CD4-positive, alpha-beta memory T cell (primary cell): ENCODE measurements around the gene MGST3. TPM values are rescaled to one million over a fixed set of nuclear protein-coding genes. Genes with fewer than 3 reads are reported as not detected.
"Not testable (repeated sequence)": the region's sequence is repeated elsewhere in the genome, so short reads cannot be mapped to it uniquely, and the experiment has no call there.

ENCODE experiments used
- CTCF ChIA-PET: fragments of 350-600 bp; sonication (Branson Sonifier 250); formaldehyde crosslinking; loops from one replicate; lab custom pipeline; 2021; ENCODE audit warnings: inconsistent platforms; ENCODE audit not compliant: partially characterized antibody; lab: Charles Lee
- POLR2A ChIA-PET: fragments of 350-600 bp; sonication (Branson Sonifier 250); formaldehyde crosslinking; loops from one replicate; lab custom pipeline; 2021; ENCODE audit not compliant: partially characterized antibody; lab: Charles Lee
- DNase-seq, 5 donors: peaks; one replicate each; pipeline versions ENCODE4 v3.0.0 to v3.0.0-alpha.2; 2020 to 2022; ENCODE audit warnings: mixed read lengths in 1 of 5
- H3K27ac ChIP-seq: one replicate; pipeline ENCODE4 v1.7.0; 2013; ENCODE audit warnings: low read depth, low read length
- H3K27me3 ChIP-seq: 2 replicates; pipeline ENCODE4 v1.7.0; 2013; ENCODE audit warnings: mild to moderate bottlenecking, low read length, moderate library complexity; ENCODE audit not compliant: insufficient read depth
- H3K36me3 ChIP-seq: 2 replicates; pipeline ENCODE4 v1.7.0; 2013; ENCODE audit warnings: mild to moderate bottlenecking, low read length, moderate library complexity; ENCODE audit not compliant: insufficient read depth
- H3K4me1 ChIP-seq: 2 replicates; pipeline ENCODE4 v1.7.0; 2013; ENCODE audit warnings: mild to moderate bottlenecking, low read length, moderate library complexity; ENCODE audit not compliant: insufficient read depth
- H3K4me3 ChIP-seq, 2 donors: one replicate each; pipeline ENCODE4 v1.7.0; 2013; ENCODE audit warnings: low read length in 2 of 2, mild to moderate bottlenecking in 1 of 2
- H3K9me3 ChIP-seq, 2 donors: one replicate each; pipeline ENCODE4 v1.7.0; 2013; ENCODE audit warnings: low read length in 2 of 2, control low read depth in 1 of 2; ENCODE audit not compliant: control insufficient read depth in 1 of 2
- H3K27ac Mint-ChIP-seq, 7 donors: one replicate each; pipeline ENCODE4 v1.8.0; 2020 to 2021; ENCODE audit warnings: mixed read lengths in 7 of 7, mild to moderate bottlenecking in 6 of 7, inconsistent platforms in 3 of 7, moderate library complexity in 3 of 7
- H3K27me3 Mint-ChIP-seq, 2 donors: one replicate each; pipeline ENCODE4 v1.8.0; 2020 to 2021; ENCODE audit warnings: mixed read lengths in 2 of 2
- H3K36me3 Mint-ChIP-seq, 2 donors: one replicate each; pipeline ENCODE4 v1.8.0; 2020 to 2021; ENCODE audit warnings: mixed read lengths in 2 of 2, inconsistent platforms in 1 of 2, mild to moderate bottlenecking in 1 of 2
- H3K4me1 Mint-ChIP-seq, 4 donors: one replicate each; pipeline ENCODE4 v1.8.0; 2020 to 2021; ENCODE audit warnings: mixed read lengths in 4 of 4, mild to moderate bottlenecking in 1 of 4
- H3K4me3 Mint-ChIP-seq, 8 donors: one replicate each; pipeline ENCODE4 v1.8.0; 2020 to 2021; ENCODE audit warnings: mixed read lengths in 8 of 8, mild to moderate bottlenecking in 7 of 8, moderate library complexity in 6 of 8, inconsistent platforms in 3 of 8
- H3K9me3 Mint-ChIP-seq, 8 donors: one replicate each; pipeline ENCODE4 v1.8.0; 2020 to 2021; ENCODE audit warnings: mixed read lengths in 8 of 8, mild to moderate bottlenecking in 5 of 8, inconsistent platforms in 3 of 8, moderate library complexity in 1 of 8
- intact Hi-C: fragments of 100-400 bp; cut with micrococcal nuclease; formaldehyde crosslinking; loops from one replicate; pipeline ENCODE4 v1.15.1; 2023
- polyA plus RNA-seq, 2 donors: library from polyadenylated mRNA; unstranded; fragments of 300-500 nt; fragmentation: Illumina TruSeq; gene quantifications; one replicate each; pipeline ENCODE4 v1.2.3, GENCODE V29; 2021
- total RNA-seq, 2 experiments: library from RNA; stranded (reverse); gene quantifications; one replicate each; pipeline ENCODE4 v1.2.3, GENCODE V29; 2021

The MGST3 gene
- total and polyA plus RNA-seq, 4 experiments from 2014 or later, result 67.6 to 176 (median 123) TPM

GRCh38 chr1:165680303-165680702 lies 49.3 kb downstream of the MGST3 start:
- Mint-ChIP-seq H3K27ac (peak overlapping the region in 6 of 7 donors; percentile 15 to 86 (median 59)), H3K27me3 (no peaks in the 10 kb centered on the region), H3K36me3 (peaks cover 73 to 77% of the 10 kb centered on the region in 2 donors), H3K4me3 (no peak overlapping the region), H3K9me3 (peaks cover 0 to 3% (median 0%) of the 10 kb centered on the region in 8 donors), H3K4me1 (peaks cover 20 to 49% (median 33%) of the 10 kb centered on the region in 4 donors)
- no peak for DNase-seq
- no peak overlapping the region for H3K27ac ChIP-seq
- no peak overlapping the region for H3K4me3 ChIP-seq
- no peaks in the 10 kb centered on the region for H3K27me3 ChIP-seq
- intact Hi-C loops, result no loop called here
- peaks cover 16% of the 10 kb centered on the region for H3K4me1 ChIP-seq
- POLR2A ChIA-PET, result no interaction called here
- H3K9me3 ChIP-seq, result no peaks in the 10 kb centered on the region
- H3K36me3 ChIP-seq, result peaks cover 43% of the 10 kb centered on the region
- CTCF ChIA-PET, result no interaction called here

- H3K4me3 ChIP-seq, H3K27me3 Mint-ChIP-seq, H3K9me3 Mint-ChIP-seq, intact Hi-C loops, H3K27me3 ChIP-seq, POLR2A ChIA-PET, H3K9me3 ChIP-seq, H3K4me3 Mint-ChIP-seq, DNase-seq, H3K27ac ChIP-seq: not testable (repeated sequence)
- Mint-ChIP-seq H3K4me1 (peaks cover 24 to 53% (median 38%) of the 10 kb centered on the region in 4 donors), H3K36me3 (peaks cover 73 to 77% of the 10 kb centered on the region in 2 donors), H3K27ac (peak overlapping the region in 4 of 7 donors; percentile 15 to 58 (median 47))
- CTCF ChIA-PET, result interaction anchor here (1.2 kb wide), 1 partner anchor 17 kb away, joined by 5 read pairs; the partner anchor contains the start of gene ALDH9A1
- H3K4me1 ChIP-seq, result peaks cover 20% of the 10 kb centered on the region
- H3K36me3 ChIP-seq, result peaks cover 39% of the 10 kb centered on the region
These were observed 49.7 kb downstream of the MGST3 start for GRCh38 chr1:165680773-165681172.

GRCh38 chr1:165683848-165684485 lies 52.9 kb downstream of the MGST3 start:
- POLR2A ChIA-PET, result interaction anchor here (1.2 kb wide), 1 partner anchor 14 kb away, joined by 4 read pairs; the partner anchor contains the start of gene ALDH9A1
- peaks cover 31 to 65% (median 48%) of the 10 kb centered on the region in 4 donors for H3K4me1 Mint-ChIP-seq
- no peak overlapping the region for H3K4me3 ChIP-seq
- H3K27ac Mint-ChIP-seq, result peak overlapping the region in 6 of 7 donors; percentile 38 to 77 (median 62)
- H3K27me3 Mint-ChIP-seq, result no peaks in the 10 kb centered on the region
- DNase-seq, result no peak
- intact Hi-C loops, result no loop called here
- H3K4me3 Mint-ChIP-seq, result no peak overlapping the region
- CTCF ChIA-PET, result interaction anchor here (1.8 to 2.0 kb wide), 2 partner anchors 13 to 83 kb away, joined by 9 to 13 read pairs; partner anchors contain the start of gene ALDH9A1
- no peak overlapping the region for H3K27ac ChIP-seq
- H3K9me3 ChIP-seq, result no peaks in the 10 kb centered on the region
- peaks cover 79 to 81% of the 10 kb centered on the region in 2 donors for H3K36me3 Mint-ChIP-seq
- peaks cover 28% of the 10 kb centered on the region for H3K36me3 ChIP-seq
- H3K27me3 ChIP-seq, result no peaks in the 10 kb centered on the region
- H3K4me1 ChIP-seq, result peaks cover 28% of the 10 kb centered on the region
- H3K9me3 Mint-ChIP-seq, result peaks cover 0 to 4% (median 2%) of the 10 kb centered on the region in 8 donors

- Histone ChIP-seq H3K4me3 (no peak overlapping the region), H3K9me3 (no peaks in the 10 kb centered on the region), H3K27me3 (no peaks in the 10 kb centered on the region), H3K36me3 (peaks cover 16% of the 10 kb centered on the region), H3K27ac (no peak overlapping the region), H3K4me1 (peaks cover 23% of the 10 kb centered on the region)
- intact Hi-C loops, result no loop called here
- Mint-ChIP-seq H3K4me1 (peaks cover 28 to 64% (median 47%) of the 10 kb centered on the region in 4 donors), H3K27me3 (no peaks in the 10 kb centered on the region), H3K9me3 (peaks cover 0 to 4% (median 2%) of the 10 kb centered on the region in 8 donors), H3K27ac (peak overlapping the region; percentile 17 to 84 (median 72)), H3K4me3 (peak overlapping the region in 6 of 8 donors; percentile 40 to 76 (median 64)), H3K36me3 (peaks cover 67 to 76% of the 10 kb centered on the region in 2 donors)
- POLR2A ChIA-PET, result interaction anchor here (1.5 to 2.6 kb wide), 2 partner anchors 12 to 83 kb away, joined by 5 to 18 read pairs; partner anchors contain the start of genes ALDH9A1 and TMCO1
- CTCF ChIA-PET, result interaction anchor here (0.7 to 1.6 kb wide), 7 partner anchors 9 to 90 kb away, joined by 3 to 9 read pairs (median 6); partner anchors contain the start of genes ALDH9A1 and TMCO1
- DNase-seq, result no peak
These were observed 55.3 kb downstream of the MGST3 start for GRCh38 chr1:165686121-165686970.

- H3K9me3 ChIP-seq, result no peaks in the 10 kb centered on the region
- H3K9me3 Mint-ChIP-seq, result peaks cover 0 to 4% (median 2%) of the 10 kb centered on the region in 8 donors
- H3K4me3 Mint-ChIP-seq, result peak overlapping the region in 7 of 8 donors; percentile 32 to 76 (median 62)
- H3K36me3 ChIP-seq, result peaks cover 12% of the 10 kb centered on the region
- no peak overlapping the region for H3K27ac ChIP-seq
- H3K4me3 ChIP-seq, result no peak overlapping the region
- ChIA-PET CTCF (interaction anchor here (1.2 to 1.6 kb wide), 3 partner anchors 8 to 57 kb away, joined by 3 to 9 read pairs (median 6); partner anchors contain the start of gene ALDH9A1), POLR2A (interaction anchor here (1.5 to 2.6 kb wide), 2 partner anchors 11 to 82 kb away, joined by 5 to 18 read pairs; partner anchors contain the start of genes ALDH9A1 and TMCO1)
- H3K4me1 ChIP-seq, result peaks cover 23% of the 10 kb centered on the region
- peaks cover 66 to 77% of the 10 kb centered on the region in 2 donors for H3K36me3 Mint-ChIP-seq
- DNase-seq, result no peak
- H3K4me1 Mint-ChIP-seq, result peaks cover 33 to 70% (median 54%) of the 10 kb centered on the region in 4 donors
- H3K27me3 Mint-ChIP-seq, result no peaks in the 10 kb centered on the region
- peak overlapping the region in 6 of 7 donors; percentile 17 to 81 (median 57) for H3K27ac Mint-ChIP-seq
- H3K27me3 ChIP-seq, result no peaks in the 10 kb centered on the region
- intact Hi-C loops, result no loop called here
These were observed 56.0 kb downstream of the MGST3 start for GRCh38 chr1:165686971-165687433.

GRCh38 chr1:165688046-165688445 lies 57.0 kb downstream of the MGST3 start:
- DNase-seq, result no peak
- H3K27ac Mint-ChIP-seq, result peak overlapping the region in 3 of 7 donors; percentile 14 to 80 (median 43)
- Histone ChIP-seq H3K9me3 (no peaks in the 10 kb centered on the region), H3K27me3 (no peaks in the 10 kb centered on the region), H3K4me1 (peaks cover 23% of the 10 kb centered on the region), H3K4me3 (no peak overlapping the region), H3K36me3 (peaks cover 1% of the 10 kb centered on the region), H3K27ac (no peak overlapping the region)
- no peak overlapping the region for H3K4me3 Mint-ChIP-seq
- H3K27me3 Mint-ChIP-seq, result no peaks in the 10 kb centered on the region
- POLR2A ChIA-PET, result no interaction called here
- intact Hi-C loops, result no loop called here
- peaks cover 36 to 71% (median 53%) of the 10 kb centered on the region in 4 donors for H3K4me1 Mint-ChIP-seq
- CTCF ChIA-PET, result no interaction called here
- H3K9me3 Mint-ChIP-seq, result peaks cover 0 to 4% (median 2%) of the 10 kb centered on the region in 8 donors
- peaks cover 61 to 72% of the 10 kb centered on the region in 2 donors for H3K36me3 Mint-ChIP-seq
